GM23248 (cell line): ENCODE data around the gene ZNF580.

Experiments
- EZH2 ChIP-seq: fragments of 200-600 bp; sonication (generic); IDR thresholded peaks from 2 replicates; pipeline ENCODE4 v1.6.1; 2018; ENCODE audit warnings: antibody characterized with exemption, mild to moderate bottlenecking; ENCODE audit not compliant: insufficient read depth, poor library complexity, severe bottlenecking
- EZH2phosphoT487 ChIP-seq: fragments of 200-600 bp; sonication (generic); IDR thresholded peaks from 2 replicates; pipeline ENCODE4 v1.6.1; 2018; ENCODE audit warnings: antibody characterized with exemption, moderate library complexity, mild to moderate bottlenecking, low read depth; ENCODE audit not compliant: insufficient read depth

DNA sequence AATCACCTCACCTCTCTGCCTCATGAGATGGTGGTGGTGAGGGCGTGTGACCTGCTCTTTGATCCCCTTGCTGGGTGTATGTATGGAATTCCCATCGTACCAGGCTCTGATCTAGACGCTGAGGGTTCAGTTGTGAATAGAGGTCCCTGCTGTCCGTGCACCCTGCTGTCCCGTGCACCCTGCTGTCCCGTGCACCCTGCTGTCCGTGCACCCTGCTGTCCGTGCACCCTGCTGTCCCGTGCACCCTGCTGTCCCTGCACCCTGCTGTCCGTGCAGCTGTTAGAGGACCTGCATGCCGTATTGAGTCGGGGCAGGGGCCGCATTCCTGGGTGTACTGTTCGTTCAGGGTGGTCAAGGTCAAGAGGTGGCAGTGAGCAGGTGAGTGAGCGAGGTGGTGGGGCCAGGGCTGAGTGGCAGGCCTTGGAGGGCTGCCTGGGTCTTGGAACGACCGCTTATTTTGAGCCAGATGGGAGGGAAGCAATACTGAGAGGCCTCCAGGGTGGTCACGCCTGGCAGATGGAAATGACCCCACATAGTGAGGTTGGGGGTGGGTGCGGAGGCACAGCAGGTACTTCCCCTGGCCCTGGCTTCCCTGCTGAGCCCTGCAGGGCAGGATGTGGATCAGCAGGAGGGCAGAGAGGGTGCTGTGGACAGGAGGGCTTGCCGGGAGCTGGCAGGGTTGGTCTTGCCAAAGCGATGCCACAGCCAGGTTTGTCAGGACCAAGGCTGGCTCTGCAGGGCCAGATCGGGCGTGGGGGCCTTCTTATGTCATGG is 29.7 kb downstream of the ZNF580 start:
- no peak for TF ChIP-seq EZH2phosphoT487
- TF ChIP-seq EZH2, result no peak
